ENCODE data around the gene BAG5.
A peak's percentile ranks its signal among the peaks of the same experiment; 100 is the strongest.

The BAG5 gene

GRCh38 chr14:103550451-103551337 is 11.8 kb downstream of the BAG5 start:
- peak overlapping the region; percentile 76 for H3K18ac ChIP-seq (ENCODE audit: low read length)
- no peak overlapping the region for H3K14ac ChIP-seq (ENCODE audit: low read length)
- DNase-seq (ENCODE audit: low spot score), result no peak
- H3K4ac ChIP-seq (ENCODE audit: low read length), result no peak overlapping the region
- no peaks in the 10 kb centered on the region for H3K27me3 ChIP-seq (ENCODE audit: control insufficient read depth in 3 of 3, insufficient read depth in 3 of 3, low read depth in 1 of 3, low read length in 3 of 3)
- H3K9ac ChIP-seq (ENCODE audit: low read depth, low read length, poor library complexity), result no peak overlapping the region
- peak overlapping the region; percentile 90 for H2AK5ac ChIP-seq (ENCODE audit: low read depth, low read length)
- no CpG with 5 or more reads among the region's 22 CpGs for WGBS, 2 donors (ENCODE audit: extremely low coverage in 2 of 2, insufficient read length in 2 of 2, insufficient replicate concordance in 1 of 2)
- H4K8ac ChIP-seq (ENCODE audit: low read depth, low read length), result no peak overlapping the region
- no peak overlapping the region for H3K4me2 ChIP-seq (ENCODE audit: insufficient read depth, low read length, poor library complexity, severe bottlenecking)
- H3K9me3 ChIP-seq (replicated peaks in 1 of 2; ENCODE audit: control insufficient read depth in 2 of 2, insufficient read depth in 1 of 2, low read depth in 1 of 2, low read length in 2 of 2), result no peaks in the 10 kb centered on the region
- H3K4me1 ChIP-seq (ENCODE audit: control insufficient read depth in 2 of 2, insufficient read depth in 1 of 2, low read depth in 1 of 2, low read length in 2 of 2), result peaks cover 6 to 16% of the 10 kb centered on the region in 2 donors
- peak overlapping the region; percentile 94 for H2BK5ac ChIP-seq (ENCODE audit: low read length)
- no peak overlapping the region for H3K27ac ChIP-seq (replicated peaks; ENCODE audit: low read length)
- no peak overlapping the region for H4K91ac ChIP-seq (ENCODE audit: low read depth, low read length, poor library complexity)
- no peak overlapping the region for H3K4me3 ChIP-seq (ENCODE audit: low read length in 2 of 2)
- peaks cover 10% of the 10 kb centered on the region for H3K79me1 ChIP-seq (ENCODE audit: low read depth, low read length)
- no peak overlapping the region for H2BK12ac ChIP-seq (ENCODE audit: low read length)
- H3K36me3 ChIP-seq (replicated peaks in 1 of 2; ENCODE audit: control insufficient read depth in 2 of 2, insufficient read depth in 2 of 2, low read length in 2 of 2), result peaks cover 0 to 2% of the 10 kb centered on the region in 2 donors
- H2BK15ac ChIP-seq (ENCODE audit: low read length), result peak overlapping the region; percentile 81
- peak overlapping the region; percentile 73 for H3K23ac ChIP-seq (ENCODE audit: low read depth, low read length, poor library complexity)
- H2BK120ac ChIP-seq (ENCODE audit: low read depth, low read length), result peak overlapping the region; percentile 61
- H2AFZ ChIP-seq (ENCODE audit: low read length), result peak overlapping the region; percentile 52

DNA sequence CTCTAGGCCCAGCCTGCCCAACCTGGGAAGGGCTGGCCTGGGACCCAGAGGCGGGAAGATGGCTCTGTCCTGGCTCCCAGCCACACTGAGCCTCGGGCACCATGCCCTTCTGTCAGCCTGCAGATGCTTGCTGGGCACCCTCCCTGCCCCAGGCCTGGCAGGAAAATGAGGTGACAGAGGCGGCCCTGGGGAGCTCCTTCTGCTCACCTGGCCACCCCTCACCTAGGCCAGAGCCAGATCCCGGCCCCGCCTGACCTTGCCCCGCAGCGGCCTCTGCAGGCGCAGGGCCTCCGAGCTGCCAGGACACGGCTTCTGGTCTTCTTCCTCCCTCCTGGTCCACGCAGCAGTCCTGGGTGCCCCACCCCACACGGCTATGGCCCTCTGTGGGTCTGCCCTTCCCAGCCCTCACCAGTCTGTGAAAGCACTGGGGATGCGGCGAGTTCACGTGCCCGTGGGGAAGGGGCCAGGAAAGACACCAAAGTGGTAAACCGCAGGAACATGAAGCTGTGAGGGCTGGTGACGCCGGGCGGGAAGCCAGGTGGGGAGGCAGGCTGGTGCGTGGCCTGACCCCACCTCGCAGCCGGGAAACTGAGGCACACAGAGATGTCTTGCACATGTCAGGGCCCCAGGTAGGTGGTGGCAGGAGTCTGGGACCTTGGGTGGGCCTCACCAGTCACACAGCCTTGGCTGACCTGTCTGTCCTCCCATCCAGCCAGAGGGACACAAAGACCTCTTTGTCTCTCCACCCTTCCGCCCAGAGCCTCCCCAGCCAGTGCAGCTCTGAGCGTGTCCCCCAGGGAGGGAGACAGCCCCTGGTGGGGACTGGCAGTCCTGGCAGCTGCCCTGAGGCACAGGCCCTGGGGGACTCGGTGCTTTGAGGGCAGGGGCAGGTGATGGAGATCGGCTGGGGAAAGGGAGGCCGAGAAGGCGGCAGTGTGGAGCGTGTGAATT is 12.8 kb downstream of the BAG5 start:
- peak overlapping the region; percentile 71 for H3K9ac ChIP-seq (ENCODE audit: low read depth, low read length, poor library complexity)
- H3K23ac ChIP-seq (ENCODE audit: low read depth, low read length, poor library complexity), result peak overlapping the region; percentile 65
- no CpG with 5 or more reads among the region's 30 CpGs for WGBS, 2 donors (ENCODE audit: extremely low coverage in 2 of 2, insufficient read length in 2 of 2, insufficient replicate concordance in 1 of 2)
- H3K14ac ChIP-seq (ENCODE audit: low read length), result peak overlapping the region; percentile 1
- H2BK12ac ChIP-seq (ENCODE audit: low read length), result peak overlapping the region; percentile 67
- peak overlapping the region in 1 of 2 donors; percentile 21 for H3K4me3 ChIP-seq (ENCODE audit: low read length in 2 of 2)
- H4K8ac ChIP-seq (ENCODE audit: low read depth, low read length), result peak overlapping the region; percentile 98
- peak overlapping the region; percentile 72 for H2AK5ac ChIP-seq (ENCODE audit: low read depth, low read length)
- peak overlapping the region; percentile 47 for H2AFZ ChIP-seq (ENCODE audit: low read length)
- no peak overlapping the region for H4K91ac ChIP-seq (ENCODE audit: low read depth, low read length, poor library complexity)
- peaks cover 8 to 27% of the 10 kb centered on the region in 2 donors for H3K4me1 ChIP-seq (ENCODE audit: control insufficient read depth in 2 of 2, insufficient read depth in 1 of 2, low read depth in 1 of 2, low read length in 2 of 2)
- peak overlapping the region; percentile 78 for H2BK5ac ChIP-seq (ENCODE audit: low read length)
- H3K27me3 ChIP-seq (ENCODE audit: control insufficient read depth in 3 of 3, insufficient read depth in 3 of 3, low read depth in 1 of 3, low read length in 3 of 3), result no peaks in the 10 kb centered on the region
- peaks cover 10% of the 10 kb centered on the region for H3K79me1 ChIP-seq (ENCODE audit: low read depth, low read length)
- H3K9me3 ChIP-seq (replicated peaks in 1 of 2; ENCODE audit: control insufficient read depth in 2 of 2, insufficient read depth in 1 of 2, low read depth in 1 of 2, low read length in 2 of 2), result no peaks in the 10 kb centered on the region
- no peak overlapping the region for H3K27ac ChIP-seq (replicated peaks; ENCODE audit: low read length)
- peak overlapping the region; percentile 81 for H2BK120ac ChIP-seq (ENCODE audit: low read depth, low read length)
- H2BK15ac ChIP-seq (ENCODE audit: low read length), result peak overlapping the region; percentile 96
- H3K18ac ChIP-seq (ENCODE audit: low read length), result peak overlapping the region; percentile 55
- no peak overlapping the region for H3K4me2 ChIP-seq (ENCODE audit: insufficient read depth, low read length, poor library complexity, severe bottlenecking)
- no peak overlapping the region for H3K4ac ChIP-seq (ENCODE audit: low read length)
- no peaks in the 10 kb centered on the region for H3K36me3 ChIP-seq (replicated peaks in 1 of 2; ENCODE audit: control insufficient read depth in 2 of 2, insufficient read depth in 2 of 2, low read length in 2 of 2)
- no peak for DNase-seq (ENCODE audit: low spot score)

DNA sequence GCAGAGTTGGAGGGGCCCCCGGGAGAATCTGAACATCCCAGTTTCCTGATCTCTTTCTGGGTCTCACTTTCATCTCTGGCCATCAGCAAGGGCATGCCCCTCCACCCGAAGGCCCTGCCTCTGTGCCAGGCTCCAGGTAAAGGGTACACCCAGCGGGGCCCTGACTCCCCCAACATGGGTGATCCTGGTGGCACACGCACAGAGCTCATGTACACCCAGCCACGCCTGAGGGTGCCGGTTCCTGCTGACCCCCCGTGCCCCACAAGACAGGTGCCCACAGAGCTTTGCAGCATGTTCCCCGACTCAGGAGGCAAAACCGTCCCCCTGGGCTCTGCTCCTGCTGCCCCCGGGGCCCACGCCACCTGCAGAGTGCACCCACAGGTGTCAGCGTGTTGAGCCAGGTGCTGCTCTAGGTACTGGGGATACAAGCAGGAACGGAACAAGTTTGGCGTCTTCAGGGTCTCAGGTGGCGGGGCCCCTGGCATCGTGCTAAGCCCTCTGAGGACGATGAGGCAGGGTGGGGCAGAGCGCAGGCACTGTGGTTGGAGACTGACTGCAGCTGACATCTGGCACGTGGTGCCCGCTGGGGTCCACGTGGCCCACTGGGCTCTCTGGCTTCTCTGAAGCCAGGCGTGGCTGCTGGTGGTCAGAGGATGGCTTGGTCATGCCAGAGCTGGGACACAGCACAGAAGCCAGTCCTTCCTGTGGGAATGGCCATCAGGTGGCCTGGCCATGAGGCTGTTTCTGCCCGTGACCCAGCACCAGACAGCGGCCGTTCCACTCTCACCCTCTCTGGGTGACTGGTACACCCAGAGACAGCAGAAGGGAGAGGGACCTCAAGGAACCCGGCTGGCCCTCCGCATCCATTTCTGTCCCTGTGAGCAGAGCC is 13.8 kb downstream of the BAG5 start:
- H3K14ac ChIP-seq (ENCODE audit: low read length), result no peak overlapping the region
- H3K4ac ChIP-seq (ENCODE audit: low read length), result peak overlapping the region; percentile 76
- H3K9ac ChIP-seq (ENCODE audit: low read depth, low read length, poor library complexity), result no peak overlapping the region
- H3K23ac ChIP-seq (ENCODE audit: low read depth, low read length, poor library complexity), result peak overlapping the region; percentile 65
- H3K4me1 ChIP-seq (ENCODE audit: control insufficient read depth in 2 of 2, insufficient read depth in 1 of 2, low read depth in 1 of 2, low read length in 2 of 2), result peaks cover 16 to 36% of the 10 kb centered on the region in 2 donors
- H2AK5ac ChIP-seq (ENCODE audit: low read depth, low read length), result peak overlapping the region; percentile 72
- H3K27me3 ChIP-seq (ENCODE audit: control insufficient read depth in 3 of 3, insufficient read depth in 3 of 3, low read depth in 1 of 3, low read length in 3 of 3), result no peaks in the 10 kb centered on the region
- H3K9me3 ChIP-seq (replicated peaks in 1 of 2; ENCODE audit: control insufficient read depth in 2 of 2, insufficient read depth in 1 of 2, low read depth in 1 of 2, low read length in 2 of 2), result no peaks in the 10 kb centered on the region
- no peak overlapping the region for H3K27ac ChIP-seq (replicated peaks; ENCODE audit: low read length)
- peaks cover 11% of the 10 kb centered on the region for H3K79me1 ChIP-seq (ENCODE audit: low read depth, low read length)
- H2BK120ac ChIP-seq (ENCODE audit: low read depth, low read length), result peak overlapping the region; percentile 81
- H3K36me3 ChIP-seq (replicated peaks in 1 of 2; ENCODE audit: control insufficient read depth in 2 of 2, insufficient read depth in 2 of 2, low read length in 2 of 2), result no peaks in the 10 kb centered on the region
- peak overlapping the region; percentile 65 for H4K8ac ChIP-seq (ENCODE audit: low read depth, low read length)
- H3K4me3 ChIP-seq (ENCODE audit: low read length in 2 of 2), result no peak overlapping the region
- no peak overlapping the region for H2AFZ ChIP-seq (ENCODE audit: low read length)
- H3K4me2 ChIP-seq (ENCODE audit: insufficient read depth, low read length, poor library complexity, severe bottlenecking), result no peak overlapping the region
- H2BK12ac ChIP-seq (ENCODE audit: low read length), result peak overlapping the region; percentile 94
- no CpG with 5 or more reads among the region's 27 CpGs for WGBS, 2 donors (ENCODE audit: extremely low coverage in 2 of 2, insufficient read length in 2 of 2, insufficient replicate concordance in 1 of 2)
- peak overlapping the region; percentile 96 for H2BK15ac ChIP-seq (ENCODE audit: low read length)
- H3K18ac ChIP-seq (ENCODE audit: low read length), result peak overlapping the region; percentile 55
- DNase-seq (ENCODE audit: low spot score), result no peak
- peak overlapping the region; percentile 79 for H4K91ac ChIP-seq (ENCODE audit: low read depth, low read length, poor library complexity)
- H2BK5ac ChIP-seq (ENCODE audit: low read length), result peak overlapping the region; percentile 78

Measured in neuronal stem cell (in vitro differentiated cells).